RWPE2 (cell line): ENCODE results near the gene SNRPA.

Experiments used
- ATAC-seq: fragments of 200-7000 bp; cut with Tn5 transposase; 3 replicates; pipeline ENCODE4 v1.9.1; 2021; ENCODE audit warnings: low read depth
- DNase-seq: peaks from one replicate; pipeline ENCODE4 v3.0.0-alpha.2; 2020; ENCODE audit warnings: low spot score
- H3K27ac ChIP-seq: fragments of 450-650 bp; 2 replicates; pipeline ENCODE4 v1.5.1; 2017; ENCODE audit warnings: mild to moderate bottlenecking; ENCODE audit not compliant: poor library complexity, severe bottlenecking
- H3K27me3 ChIP-seq: fragments of 250-450 bp; sonication (Bioruptor Pico); 2 replicates; pipeline ENCODE4 v1.5.1; 2021; ENCODE audit warnings: mild to moderate bottlenecking, moderate library complexity; ENCODE audit not compliant: insufficient read depth, poor library complexity, severe bottlenecking
- H3K36me3 ChIP-seq: fragments of 250-450 bp; sonication (Bioruptor Pico); 2 replicates; pipeline ENCODE4 v1.5.1; 2020; ENCODE audit warnings: low read depth, mild to moderate bottlenecking, moderate library complexity
- H3K4me1 ChIP-seq: fragments of 250-450 bp; sonication (Bioruptor Pico); 2 replicates; pipeline ENCODE4 v1.5.1; 2021; ENCODE audit warnings: mild to moderate bottlenecking, moderate library complexity; ENCODE audit not compliant: insufficient read depth, poor library complexity, severe bottlenecking
- H3K4me3 ChIP-seq: fragments of 250-450 bp; sonication (Bioruptor Pico); 2 replicates; pipeline ENCODE4 v1.5.1; 2021; ENCODE audit warnings: mild to moderate bottlenecking, moderate library complexity; ENCODE audit not compliant: severe bottlenecking
- H3K9me3 ChIP-seq: fragments of 250-450 bp; sonication (Bioruptor Pico); 2 replicates; pipeline ENCODE4 v1.5.1; 2021; ENCODE audit warnings: mild to moderate bottlenecking, moderate library complexity; ENCODE audit not compliant: severe bottlenecking
- TF ChIP-seq, protein P1 (sequence below): fragments of 450-650 bp; IDR thresholded peaks from one replicate; pipeline ENCODE4 v1.5.1; 2017; ENCODE audit warnings: mild to moderate bottlenecking, moderate library complexity; ENCODE audit not compliant: poor library complexity, severe bottlenecking

SNRPA gene

DNA sequence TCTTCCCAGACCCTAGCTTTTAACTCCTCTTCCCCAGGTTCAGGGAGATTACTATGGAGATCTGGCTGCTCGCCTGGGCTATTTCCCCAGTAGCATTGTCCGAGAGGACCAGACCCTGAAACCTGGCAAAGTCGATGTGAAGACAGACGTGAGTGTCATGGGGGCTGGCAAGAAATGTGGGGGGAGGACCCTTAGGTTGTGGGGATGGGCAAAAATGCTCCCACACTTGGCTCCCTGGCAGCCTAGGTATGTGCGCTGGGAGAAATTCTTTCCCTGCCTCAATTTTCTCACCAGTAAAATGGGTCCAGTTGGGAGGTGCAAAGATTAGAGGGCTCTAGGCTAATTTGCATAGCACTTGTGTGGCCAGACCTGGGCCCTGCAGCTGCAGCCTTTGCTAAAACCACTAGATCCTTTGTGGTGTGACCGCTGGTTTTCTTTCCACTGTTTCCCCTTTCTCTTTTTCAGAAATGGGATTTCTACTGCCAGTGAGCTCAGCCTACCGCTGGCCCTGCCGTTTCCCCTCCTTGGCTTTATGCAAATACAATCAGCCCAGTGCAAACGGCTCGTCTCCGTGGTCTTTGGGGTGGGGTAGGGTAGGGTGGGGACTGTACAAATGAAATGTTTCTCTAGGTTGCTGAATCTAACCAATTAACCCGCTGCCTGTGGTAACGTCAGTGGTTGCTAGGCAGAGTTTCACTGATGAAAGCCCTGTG, 26.1 kb downstream of the SNRPA start:
- Histone ChIP-seq H3K27me3 (no peaks in the 10 kb centered on the region), H3K4me3 (peak overlapping the region; percentile 44), H3K9me3 (no peaks in the 10 kb centered on the region), H3K4me1 (no peaks in the 10 kb centered on the region), H3K27ac (peak overlapping the region; percentile 88), H3K36me3 (no peaks in the 10 kb centered on the region)
- TF ChIP-seq, protein P1, sequence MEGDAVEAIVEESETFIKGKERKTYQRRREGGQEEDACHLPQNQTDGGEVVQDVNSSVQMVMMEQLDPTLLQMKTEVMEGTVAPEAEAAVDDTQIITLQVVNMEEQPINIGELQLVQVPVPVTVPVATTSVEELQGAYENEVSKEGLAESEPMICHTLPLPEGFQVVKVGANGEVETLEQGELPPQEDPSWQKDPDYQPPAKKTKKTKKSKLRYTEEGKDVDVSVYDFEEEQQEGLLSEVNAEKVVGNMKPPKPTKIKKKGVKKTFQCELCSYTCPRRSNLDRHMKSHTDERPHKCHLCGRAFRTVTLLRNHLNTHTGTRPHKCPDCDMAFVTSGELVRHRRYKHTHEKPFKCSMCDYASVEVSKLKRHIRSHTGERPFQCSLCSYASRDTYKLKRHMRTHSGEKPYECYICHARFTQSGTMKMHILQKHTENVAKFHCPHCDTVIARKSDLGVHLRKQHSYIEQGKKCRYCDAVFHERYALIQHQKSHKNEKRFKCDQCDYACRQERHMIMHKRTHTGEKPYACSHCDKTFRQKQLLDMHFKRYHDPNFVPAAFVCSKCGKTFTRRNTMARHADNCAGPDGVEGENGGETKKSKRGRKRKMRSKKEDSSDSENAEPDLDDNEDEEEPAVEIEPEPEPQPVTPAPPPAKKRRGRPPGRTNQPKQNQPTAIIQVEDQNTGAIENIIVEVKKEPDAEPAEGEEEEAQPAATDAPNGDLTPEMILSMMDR: no peak
- ATAC-seq (peak; percentile 74), DNase-seq (no peak)

DNA sequence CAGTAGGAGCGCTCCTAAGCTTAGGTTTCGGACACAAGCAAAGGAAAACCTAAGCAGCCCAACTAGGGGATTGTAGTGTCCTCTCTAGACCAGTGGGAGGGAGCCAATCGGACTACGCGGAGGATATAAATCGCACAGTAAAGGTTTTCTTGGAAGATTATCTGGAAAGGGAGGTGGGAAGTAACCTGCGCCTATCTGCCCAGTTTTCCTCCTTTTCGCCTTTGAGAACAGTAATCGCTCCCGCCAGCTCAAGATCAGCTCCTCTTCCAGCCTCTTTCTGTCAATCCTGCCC, 26.6 kb downstream of the SNRPA start:
- TF ChIP-seq, protein P1: no peak
- no peaks in the 10 kb centered on the region for H3K36me3 ChIP-seq

DNA sequence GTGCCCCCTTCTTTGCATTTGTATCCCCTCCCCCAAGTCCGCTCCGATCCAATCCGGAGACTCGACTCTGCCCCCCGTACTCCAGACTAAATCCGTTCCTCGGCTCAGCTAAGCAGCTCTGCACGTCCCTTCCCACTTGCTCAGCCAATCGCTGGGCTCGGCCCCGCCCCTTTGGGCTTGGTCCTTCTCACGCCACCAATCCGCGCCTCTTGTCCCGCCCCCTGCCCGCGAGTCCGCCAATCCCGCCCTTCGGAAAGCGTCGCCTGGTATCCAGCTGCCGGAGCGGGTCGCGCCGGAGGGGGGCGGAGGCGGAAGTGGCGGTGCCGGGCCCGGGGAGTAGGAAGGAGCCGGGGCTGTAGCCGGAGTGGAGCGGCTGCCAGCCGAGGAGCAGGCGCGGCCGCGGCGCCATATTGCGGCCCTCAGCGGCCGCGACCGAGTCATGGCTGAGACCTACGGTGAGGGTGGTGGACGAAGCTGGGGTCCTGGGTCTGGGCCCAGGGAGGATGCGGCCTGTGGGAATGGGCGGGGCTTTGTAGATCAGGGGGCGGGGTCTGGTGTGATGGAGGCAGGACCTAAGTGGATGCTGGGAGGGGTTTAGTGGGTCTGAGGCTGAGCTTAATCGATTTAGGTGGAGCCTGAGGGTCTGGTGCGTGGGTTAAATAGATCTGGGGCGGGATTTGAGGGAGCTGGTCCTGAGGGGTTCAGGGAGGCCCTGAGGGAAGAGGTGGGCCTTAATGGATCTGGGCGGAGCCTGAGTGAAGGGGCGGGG, 27.1 kb downstream of the SNRPA start, which contains the start of gene RAB4B:
RAB4B (plus strand) TSS at position 311 of the 769 bp plus-strand sequence; CDS start at position 440, 129 bp downstream.
- H3K36me3 ChIP-seq: no peaks in the 10 kb centered on the region
- TF ChIP-seq, protein P1: no peak
- ATAC-seq (peak; percentile 85), DNase-seq (peak; percentile 100)
- H3K27me3 ChIP-seq: no peaks in the 10 kb centered on the region
- no peaks in the 10 kb centered on the region for H3K4me1 ChIP-seq
- peak within 1 kb of the TSS; percentile 44 for H3K4me3 ChIP-seq
- H3K9me3 ChIP-seq: no peaks in the 10 kb centered on the region
- H3K27ac ChIP-seq: peak within 1 kb of the TSS; percentile 88

More for the DNA sequence above, 26.6 kb downstream of the SNRPA start:
- Histone ChIP-seq H3K9me3 (no peaks in the 10 kb centered on the region), H3K4me3 (peak overlapping the region; percentile 44), H3K27ac (peak overlapping the region; percentile 88), H3K27me3 (no peaks in the 10 kb centered on the region), H3K4me1 (no peaks in the 10 kb centered on the region)
- ATAC-seq: no peak
- DNase-seq: no peak

DNA sequence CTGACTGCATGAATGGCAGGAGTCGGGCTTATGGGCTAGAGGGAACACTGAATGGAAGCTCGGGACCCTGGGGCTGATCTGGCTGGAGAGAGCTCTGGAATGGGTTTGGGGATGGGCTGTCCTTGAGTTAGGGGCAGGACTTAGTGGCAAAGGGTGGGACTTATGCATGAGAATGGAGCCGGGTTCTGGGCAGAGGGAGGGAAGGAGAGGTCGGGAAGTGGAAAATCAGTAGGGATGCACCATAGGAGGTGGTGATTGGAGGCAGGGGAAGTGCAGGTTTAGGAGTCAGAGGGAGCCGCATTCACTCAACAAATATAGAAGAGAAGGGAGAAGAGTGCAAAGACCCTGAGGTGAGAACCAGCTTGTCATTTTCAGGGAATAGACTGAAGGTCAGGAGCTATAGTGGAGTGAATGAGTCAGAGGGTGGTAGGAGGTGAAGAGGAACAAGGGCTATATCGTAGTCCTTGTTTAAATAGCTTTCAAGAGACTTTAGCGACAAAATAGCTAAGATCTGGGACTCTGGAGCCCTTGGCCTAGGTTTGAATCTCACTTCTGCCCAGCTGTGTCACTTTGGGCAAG, 27.8 kb downstream of the SNRPA start:
- Histone ChIP-seq H3K27ac (peak overlapping the region; percentile 88), H3K9me3 (no peaks in the 10 kb centered on the region), H3K4me1 (no peaks in the 10 kb centered on the region), H3K4me3 (peak overlapping the region; percentile 44), H3K27me3 (no peaks in the 10 kb centered on the region), H3K36me3 (no peaks in the 10 kb centered on the region)
- DNase-seq (no peak), ATAC-seq (no peak)
- TF ChIP-seq, protein P1: no peak
